GM19238 (cell line): ENCODE data around the gene ACKR2.

Experiments
- DNase-seq: peaks from one replicate; pipeline ENCODE4 v3.0.0; 2011; ENCODE audit warnings: low spot score; ENCODE audit not compliant: insufficient read length

The ACKR2 gene

DNA sequence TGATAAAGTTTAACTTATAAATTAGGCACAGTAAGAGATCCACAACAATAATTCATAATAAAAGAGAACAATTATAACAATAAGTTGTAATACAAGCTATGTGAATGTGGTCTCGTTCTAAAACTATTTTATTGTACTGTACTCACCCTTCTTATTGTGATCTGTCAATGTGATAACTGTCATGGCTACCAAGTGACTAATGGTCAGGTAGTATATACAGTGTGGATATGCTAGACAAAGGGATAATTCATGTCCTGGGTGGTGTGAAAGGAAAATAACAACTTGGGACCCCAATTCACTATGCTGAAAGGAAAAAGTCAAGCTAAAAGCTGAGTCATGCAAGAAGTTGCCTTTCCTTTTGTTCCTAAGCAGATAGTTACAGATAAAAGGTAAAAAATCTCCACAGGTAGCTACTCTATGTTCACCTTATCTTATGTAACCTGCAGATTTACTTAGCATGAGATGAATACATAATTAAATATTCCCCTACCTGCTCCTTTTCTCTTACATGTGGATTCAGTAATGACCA lies 77.1 kb downstream of the ACKR2 start:
- no peak for DNase-seq

GRCh38 chr3:42887084-42887483 lies 77.8 kb downstream of the ACKR2 start:
- no peak for DNase-seq

GRCh38 chr3:42891042-42891441 lies 81.8 kb downstream of the ACKR2 start:
- DNase-seq: no peak

DNA sequence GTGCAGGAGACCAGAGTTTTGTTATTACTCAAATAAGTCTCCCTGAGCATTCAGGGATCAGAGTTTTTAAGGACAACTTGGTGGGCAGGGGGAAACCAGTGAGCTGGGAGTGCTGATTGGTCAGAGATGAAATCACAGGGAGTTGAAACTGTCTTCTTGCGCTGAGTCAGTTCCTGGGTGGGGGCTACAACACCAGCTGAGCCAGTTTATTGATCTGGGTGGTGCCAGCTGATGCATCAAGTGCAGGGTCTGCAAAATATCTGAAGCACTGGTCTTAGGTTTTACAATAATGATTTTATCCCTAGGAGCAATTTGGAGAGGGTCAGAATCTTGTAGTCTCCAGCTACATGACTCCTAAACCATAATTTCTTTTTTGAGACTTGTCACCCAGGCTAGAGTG lies 82.9 kb downstream of the ACKR2 start:
- DNase-seq: no peak

- no peak for DNase-seq
These were observed 83.6 kb downstream of the ACKR2 start for GRCh38 chr3:42892807-42893206.

- DNase-seq: no peak
These were observed 85.7 kb downstream of the ACKR2 start for GRCh38 chr3:42894698-42895579.

DNA sequence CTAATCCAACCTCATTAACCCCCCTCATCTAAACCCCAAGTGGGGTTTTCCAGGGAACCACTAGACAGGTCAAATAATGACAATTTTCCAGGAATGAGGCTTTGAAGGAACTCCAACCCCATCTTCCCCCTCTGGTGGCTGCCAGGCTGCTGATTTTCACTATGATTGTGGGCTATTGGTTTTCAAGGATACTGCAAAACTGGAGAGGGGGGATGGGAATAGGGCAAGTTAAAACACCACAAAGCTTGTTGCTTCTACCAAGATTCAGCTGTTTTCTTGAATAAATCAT lies 86.3 kb downstream of the ACKR2 start:
- no peak for DNase-seq

DNA sequence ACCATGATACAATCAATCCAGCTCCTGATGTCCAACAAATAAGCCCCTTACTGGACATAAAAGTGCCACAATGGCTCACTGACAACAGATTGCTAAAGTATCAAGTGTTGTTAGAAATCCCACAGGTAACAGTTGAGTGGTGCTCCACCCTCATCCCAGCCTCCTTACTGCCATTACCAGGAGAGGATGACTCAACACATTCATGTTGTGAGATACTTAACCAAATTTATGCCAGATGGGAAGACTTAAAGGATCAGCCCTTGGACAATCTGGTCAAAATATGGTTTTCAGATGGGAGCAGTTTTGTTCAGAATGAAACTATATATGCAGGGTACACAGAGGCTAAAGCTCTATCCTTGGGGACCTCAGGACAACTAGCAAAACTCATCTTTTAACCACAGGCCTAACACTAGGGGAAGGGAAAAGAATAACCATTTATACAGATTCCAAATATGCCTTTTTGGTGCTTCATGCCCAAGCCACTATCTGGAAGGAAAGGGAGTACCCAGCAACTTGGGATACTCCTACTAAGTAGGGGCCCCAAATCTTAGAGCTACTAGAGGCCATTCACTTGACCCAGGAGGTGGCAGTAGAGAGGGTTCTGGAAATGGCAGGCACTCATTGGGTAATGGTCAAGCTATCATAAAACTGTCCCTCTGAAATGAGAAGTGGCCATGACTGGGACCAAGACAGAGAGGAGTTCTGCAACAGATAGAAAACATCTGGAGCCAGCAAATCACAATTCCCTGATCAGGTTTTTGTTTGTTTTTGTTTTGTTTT lies 89.8 kb downstream of the ACKR2 start:
- DNase-seq: no peak

GRCh38 chr3:42900226-42901072 lies 91.2 kb downstream of the ACKR2 start:
- DNase-seq: no peak

GRCh38 chr3:42901073-42901415 lies 91.8 kb downstream of the ACKR2 start:
- DNase-seq: no peak

- no peak for DNase-seq
These were observed 93.0 kb downstream of the ACKR2 start for GRCh38 chr3:42902257-42902656.

DNA sequence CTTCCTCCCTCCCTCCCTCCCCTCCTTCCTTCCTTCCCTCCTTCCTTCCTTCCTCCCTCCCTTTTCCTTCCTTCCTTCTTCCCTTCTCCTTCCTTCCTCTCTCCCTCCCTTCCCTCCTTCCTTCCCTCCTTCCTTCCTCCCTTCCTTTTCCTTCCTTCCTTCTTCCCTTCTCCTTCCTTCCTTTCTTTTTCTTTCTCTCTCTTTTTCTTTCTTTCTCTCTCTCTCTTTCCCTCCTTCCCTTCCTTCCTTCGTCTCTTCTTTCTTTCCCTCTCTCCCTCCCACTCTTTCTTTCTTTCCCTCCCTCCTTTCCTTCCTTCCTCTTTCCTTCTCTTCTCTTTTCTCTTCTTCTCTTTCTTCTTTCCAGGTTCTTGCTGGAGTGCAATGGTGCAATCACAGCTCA lies 94.8 kb downstream of the ACKR2 start:
- DNase-seq: no peak

- DNase-seq: no peak
These were observed 96.5 kb downstream of the ACKR2 start for GRCh38 chr3:42905740-42906069.

- DNase-seq: no peak
These were observed 97.0 kb downstream of the ACKR2 start, which contains the start of gene ZNF662 for GRCh38 chr3:42906070-42906847. ZNF662 (plus strand) TSS chr3:42906142; CDS start chr3:42908115, 1,973 bp downstream.

DNA sequence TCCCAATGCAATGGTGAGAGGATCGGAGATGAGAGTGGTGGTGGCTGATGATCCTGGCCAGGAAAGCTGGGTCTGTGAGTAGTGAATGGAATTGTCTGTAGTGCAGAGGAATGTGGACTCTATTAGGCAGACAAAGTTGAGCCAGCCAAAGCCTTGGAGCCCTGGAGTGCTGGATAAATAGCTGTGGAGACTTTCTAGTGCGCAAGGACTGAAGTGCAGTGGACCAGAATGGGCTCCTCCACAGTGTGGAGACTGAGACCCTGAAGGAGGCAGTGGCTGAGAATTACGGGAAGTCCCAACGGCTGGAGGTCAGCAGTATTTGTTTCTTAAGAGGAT lies 97.6 kb downstream of the ACKR2 start:
- no peak for DNase-seq

DNA sequence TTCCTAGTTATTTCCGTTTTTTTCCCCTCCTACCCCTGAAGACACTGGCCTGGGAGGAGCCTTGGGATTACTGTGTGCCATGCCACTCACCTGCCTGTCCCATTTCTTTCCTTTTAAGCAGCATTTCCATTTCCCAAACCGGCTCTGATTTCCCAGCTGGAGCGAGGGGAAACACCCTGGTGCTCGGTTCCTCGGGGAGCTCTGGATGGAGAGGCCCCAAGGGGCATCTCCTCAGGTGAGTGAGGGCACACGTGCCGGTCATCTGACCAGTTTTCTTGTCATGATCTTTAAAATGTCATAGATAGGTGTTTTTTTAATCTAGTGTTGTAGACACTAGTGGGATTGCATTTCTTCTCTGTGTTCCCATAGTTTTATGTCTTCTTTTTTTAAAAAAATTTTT lies 99.4 kb downstream of the ACKR2 start:
- no peak for DNase-seq

DNA sequence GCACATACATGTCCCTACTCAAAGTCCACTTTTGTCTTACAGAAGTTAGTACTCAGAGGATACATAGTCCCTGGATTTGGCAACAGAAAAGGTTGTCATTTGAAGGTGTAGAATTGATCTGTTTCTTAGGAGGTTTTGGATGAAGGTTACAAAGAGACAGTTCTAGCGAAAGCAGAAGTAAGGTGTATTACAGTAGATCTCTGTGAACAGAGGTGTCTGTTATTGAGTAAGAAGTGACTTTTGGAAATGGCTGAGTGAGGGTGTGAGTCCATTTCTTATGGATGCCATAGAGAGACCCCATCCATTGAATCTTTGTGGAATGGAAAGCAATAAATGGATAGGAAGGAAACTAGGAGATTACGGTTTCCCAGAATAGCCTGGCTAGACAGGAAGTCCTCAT lies 102.3 kb downstream of the ACKR2 start:
- no peak for DNase-seq

GRCh38 chr3:42914771-42915515 lies 105.7 kb downstream of the ACKR2 start:
- no peak for DNase-seq
